Posterior cingulate gyrus (tissue), 11 donors: Measurements from ENCODE around the gene OPRL1.
"Not testable (repeated sequence)": the region's sequence is repeated elsewhere in the genome, so short reads cannot be mapped to it uniquely, and the experiment has no call there.

ENCODE experiments used
- DNase-seq, 10 donors: peaks; one replicate each; pipeline versions ENCODE4 v3.0.0 to v3.0.0-alpha.2; 2020 to 2021; ENCODE audit warnings: mixed read lengths in 3 of 10
- intact Hi-C: fragments of 100-400 bp; cut with DNase I; formaldehyde crosslinking; loops from one replicate; pipeline ENCODE4 v1.15.1; 2023

OPRL1 gene

GRCh38 chr20:64082820-64083377 is 3.0 kb downstream of the OPRL1 start:
- DNase-seq, result no peak
- intact Hi-C loops, result loop anchor here (1.0 kb wide), 1 partner anchor 37 kb away; no protein-coding TSS in a partner anchor

- peak; percentile 59 to 97 (median 80) for DNase-seq
- intact Hi-C loops, result loop anchor here (1.0 kb wide), 1 partner anchor 37 kb away; no protein-coding TSS in a partner anchor
Measured at GRCh38 chr20:64083378-64083803, 3.5 kb downstream of the OPRL1 start.

DNA sequence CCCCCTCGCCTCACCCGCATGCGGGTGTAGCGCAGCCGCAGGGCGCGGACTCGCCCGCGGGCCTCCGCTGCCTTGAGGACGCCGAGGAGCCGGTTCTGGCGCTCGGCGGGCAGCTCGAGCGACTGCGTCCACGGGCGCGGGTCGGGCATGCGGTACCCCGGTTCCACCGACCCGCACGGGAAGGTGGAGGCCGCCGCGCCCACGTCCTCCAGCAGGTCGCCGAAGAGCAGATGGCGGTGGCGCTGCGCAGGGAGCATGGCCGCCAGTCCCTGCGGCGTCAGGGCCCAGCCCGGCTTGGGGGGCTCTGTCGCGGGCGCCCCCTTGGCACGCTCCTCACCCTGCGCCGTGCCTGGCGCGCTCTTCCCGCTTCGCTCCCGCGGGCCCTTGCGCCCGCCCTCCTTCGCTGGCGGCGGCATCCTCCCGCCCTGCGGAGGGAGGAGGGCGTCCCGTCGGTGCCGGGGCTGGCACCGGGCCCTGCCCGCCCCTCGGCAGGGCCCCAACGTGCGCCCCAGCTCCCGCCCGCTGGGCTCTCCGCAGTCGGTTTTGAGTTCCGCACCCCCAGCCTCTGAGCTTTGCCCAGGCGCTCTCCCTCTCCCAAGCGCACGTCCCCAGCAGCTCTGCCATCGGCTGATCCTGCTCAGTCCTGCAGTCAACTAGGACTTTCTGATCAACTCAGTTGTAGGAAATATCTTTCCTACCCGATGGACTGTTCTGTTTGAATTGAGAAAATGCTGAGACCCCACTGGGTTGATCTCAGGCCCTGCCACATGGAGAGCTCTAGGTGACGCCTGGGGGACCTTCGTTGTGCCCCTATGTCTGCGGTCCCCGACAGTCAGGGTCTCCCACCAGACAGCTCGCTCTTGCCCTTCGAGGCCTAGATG is 4.2 kb downstream of the OPRL1 start, which contains the start of gene LKAAEAR1:
TSS of gene LKAAEAR1 (minus strand) at position 595 of the 881 bp plus-strand sequence. CDS start at position 416, 179 bp downstream.
- intact Hi-C loops, result loop anchor here (1.0 kb wide), 1 partner anchor 36 kb away; no protein-coding TSS in a partner anchor
- DNase-seq, result no peak

GRCh38 chr20:64084685-64085152 is 4.8 kb downstream of the OPRL1 start:
- DNase-seq, result no peak
- intact Hi-C loops, result no loop called here

- DNase-seq, result no peak
- intact Hi-C loops, result no loop called here
Measured at GRCh38 chr20:64086801-64087200, 6.9 kb downstream of the OPRL1 start.

GRCh38 chr20:64087226-64087825 is 7.4 kb downstream of the OPRL1 start:
- DNase-seq, intact Hi-C loops: not testable (repeated sequence)

DNA sequence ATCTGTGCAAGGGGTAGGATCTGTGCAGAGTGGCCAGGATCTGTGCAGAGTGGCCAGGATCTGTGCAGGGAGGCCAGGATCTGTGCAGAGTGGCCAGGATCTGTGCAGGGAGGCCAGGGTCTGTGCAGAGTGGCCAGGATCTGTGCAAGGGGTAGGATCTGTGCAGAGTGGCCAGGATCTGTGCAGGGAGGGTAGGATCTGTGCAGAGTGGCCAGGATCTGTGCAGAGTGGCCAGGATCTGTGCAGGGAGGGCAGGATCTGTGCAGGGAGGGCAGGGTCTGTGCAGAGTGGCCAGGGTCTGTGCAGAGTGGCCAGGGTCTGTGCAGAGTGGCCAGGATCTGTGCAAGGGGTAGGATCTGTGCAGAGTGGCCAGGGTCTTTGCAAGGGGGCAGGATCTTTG is 8.7 kb downstream of the OPRL1 start:
- DNase-seq, intact Hi-C loops: not testable (repeated sequence)

- intact Hi-C loops, result no loop called here
- DNase-seq, result peak in 8 of 10 donors; percentile 58 to 97 (median 80)
Measured at GRCh38 chr20:64090165-64090564, 10.3 kb downstream of the OPRL1 start.

DNA sequence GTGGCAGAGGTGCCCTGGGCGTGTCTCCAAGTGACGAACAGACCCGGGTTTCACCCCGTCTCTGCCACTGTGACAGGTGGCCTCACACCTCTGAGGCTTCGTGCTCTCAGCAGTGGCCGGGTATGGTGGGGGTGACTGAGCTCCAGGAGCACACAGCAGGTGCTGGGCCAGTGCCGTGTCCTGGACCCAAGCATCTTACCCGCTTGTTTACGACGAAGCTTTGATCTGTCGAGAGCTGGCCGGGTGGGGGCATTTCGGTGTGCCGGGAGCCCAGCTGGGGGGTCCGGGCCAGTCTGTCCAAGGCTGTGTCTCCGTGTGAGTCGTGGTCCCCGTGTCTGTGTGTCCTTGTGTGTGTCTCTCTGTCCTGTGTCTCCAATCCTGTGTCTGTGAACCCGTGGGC is 11.5 kb downstream of the OPRL1 start:
- intact Hi-C loops, result no loop called here
- no peak for DNase-seq

- DNase-seq, result peak in 7 of 10 donors; percentile 56 to 96 (median 69)
- intact Hi-C loops, result no loop called here
Measured at GRCh38 chr20:64091770-64092169, 11.9 kb downstream of the OPRL1 start.

DNA sequence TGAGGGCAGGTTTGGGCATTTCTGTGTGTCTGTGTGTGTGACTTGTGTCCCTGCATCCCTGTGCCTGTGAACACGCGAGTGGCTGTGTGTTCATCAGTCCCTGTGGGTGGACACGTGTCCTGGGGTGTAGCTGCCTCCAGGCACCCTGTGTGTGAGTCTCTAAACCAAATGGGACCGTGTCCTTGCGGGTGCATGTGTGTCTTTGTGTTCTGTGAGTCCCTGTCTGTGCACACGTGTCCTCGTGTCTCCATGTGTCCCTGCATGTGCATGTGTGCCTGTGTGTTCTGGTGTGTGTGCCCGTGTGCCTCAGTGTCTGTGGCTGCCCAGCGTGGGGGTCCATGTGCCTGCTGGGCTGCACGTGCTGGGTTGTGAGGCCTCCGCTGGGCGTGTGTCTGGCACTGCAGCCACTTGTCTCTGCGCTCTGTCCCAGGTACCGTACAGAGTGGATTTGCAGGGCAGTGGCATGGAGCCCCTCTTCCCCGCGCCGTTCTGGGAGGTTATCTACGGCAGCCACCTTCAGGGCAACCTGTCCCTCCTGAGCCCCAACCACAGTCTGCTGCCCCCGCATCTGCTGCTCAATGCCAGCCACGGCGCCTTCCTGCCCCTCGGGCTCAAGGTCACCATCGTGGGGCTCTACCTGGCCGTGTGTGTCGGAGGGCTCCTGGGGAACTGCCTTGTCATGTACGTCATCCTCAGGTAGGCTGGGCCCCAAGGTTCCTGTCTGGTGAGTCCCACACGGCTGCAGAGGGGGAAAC is 12.6 kb downstream of the OPRL1 start:
- peak in 3 of 10 donors; percentile 51 to 92 (median 76) for DNase-seq
- intact Hi-C loops, result no loop called here

GRCh38 chr20:64093013-64093503 is 13.2 kb downstream of the OPRL1 start:
- intact Hi-C loops, result no loop called here

GRCh38 chr20:64095455-64095854 is 15.6 kb downstream of the OPRL1 start:
- DNase-seq, result no peak
- intact Hi-C loops, result no loop called here

More at GRCh38 chr20:64093013-64093503, 13.2 kb downstream of the OPRL1 start:
- DNase-seq, result no peak

DNA sequence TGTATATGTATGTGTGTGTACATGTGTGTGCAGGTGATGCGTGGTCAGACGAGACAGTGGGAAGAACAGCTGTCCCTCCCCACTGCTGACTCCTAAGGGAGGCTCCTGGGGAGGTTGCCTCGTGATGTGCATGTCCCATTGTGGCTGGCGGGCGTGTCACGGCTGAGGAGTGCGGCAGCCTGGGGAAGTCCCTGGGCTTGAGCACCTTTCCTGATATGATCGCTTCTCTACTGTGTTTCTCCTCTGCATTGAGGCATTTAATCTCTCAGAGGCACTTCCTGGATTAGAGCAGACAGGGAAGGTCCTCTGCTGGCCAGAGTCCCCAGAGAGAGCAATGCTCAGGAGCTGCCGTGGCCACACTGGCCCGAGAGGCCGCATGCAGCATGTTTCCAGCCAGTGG is 16.0 kb downstream of the OPRL1 start:
- intact Hi-C loops, result no loop called here
- no peak for DNase-seq

- DNase-seq, result no peak
- intact Hi-C loops, result no loop called here
Measured at GRCh38 chr20:64096535-64096934, 16.7 kb downstream of the OPRL1 start.

- intact Hi-C loops, result no loop called here
- peak in 2 of 10 donors; percentile 58 to 83 for DNase-seq
Measured at GRCh38 chr20:64098471-64099013, 18.7 kb downstream of the OPRL1 start.

DNA sequence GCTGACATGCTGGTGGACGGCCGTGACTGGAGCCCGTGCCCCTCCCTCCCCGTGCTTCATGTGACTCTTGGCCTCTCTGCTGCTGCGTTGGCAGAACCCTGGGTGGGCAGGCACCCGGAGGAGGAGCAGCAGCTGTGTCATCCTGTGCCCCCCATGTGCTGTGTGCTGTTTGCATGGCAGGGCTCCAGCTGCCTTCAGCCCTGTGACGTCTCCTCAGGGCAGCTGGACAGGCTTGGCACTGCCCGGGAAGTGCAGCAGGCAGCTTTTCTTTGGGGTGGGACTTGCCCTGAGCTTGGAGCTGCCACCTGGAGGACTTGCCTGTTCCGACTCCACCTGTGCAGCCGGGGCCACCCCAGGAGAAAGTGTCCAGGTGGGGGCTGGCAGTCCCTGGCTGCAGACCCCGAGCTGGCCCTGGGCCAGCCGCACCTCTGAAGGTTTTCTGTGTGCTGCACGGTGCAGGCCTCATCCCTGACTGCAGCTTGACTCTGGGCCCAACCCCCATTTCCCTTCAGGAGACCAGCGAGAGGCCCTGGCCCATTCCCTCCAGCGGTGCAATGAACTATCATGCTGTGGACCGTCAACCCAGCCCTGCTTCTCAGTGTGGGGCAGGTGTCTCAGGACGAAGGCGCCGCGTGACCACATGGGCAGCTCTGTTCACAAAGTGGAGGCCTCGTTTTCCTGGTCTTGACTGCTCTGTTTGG is 19.4 kb downstream of the OPRL1 start:
- peak in 4 of 10 donors; percentile 45 to 92 (median 80) for DNase-seq
- intact Hi-C loops, result no loop called here

DNA sequence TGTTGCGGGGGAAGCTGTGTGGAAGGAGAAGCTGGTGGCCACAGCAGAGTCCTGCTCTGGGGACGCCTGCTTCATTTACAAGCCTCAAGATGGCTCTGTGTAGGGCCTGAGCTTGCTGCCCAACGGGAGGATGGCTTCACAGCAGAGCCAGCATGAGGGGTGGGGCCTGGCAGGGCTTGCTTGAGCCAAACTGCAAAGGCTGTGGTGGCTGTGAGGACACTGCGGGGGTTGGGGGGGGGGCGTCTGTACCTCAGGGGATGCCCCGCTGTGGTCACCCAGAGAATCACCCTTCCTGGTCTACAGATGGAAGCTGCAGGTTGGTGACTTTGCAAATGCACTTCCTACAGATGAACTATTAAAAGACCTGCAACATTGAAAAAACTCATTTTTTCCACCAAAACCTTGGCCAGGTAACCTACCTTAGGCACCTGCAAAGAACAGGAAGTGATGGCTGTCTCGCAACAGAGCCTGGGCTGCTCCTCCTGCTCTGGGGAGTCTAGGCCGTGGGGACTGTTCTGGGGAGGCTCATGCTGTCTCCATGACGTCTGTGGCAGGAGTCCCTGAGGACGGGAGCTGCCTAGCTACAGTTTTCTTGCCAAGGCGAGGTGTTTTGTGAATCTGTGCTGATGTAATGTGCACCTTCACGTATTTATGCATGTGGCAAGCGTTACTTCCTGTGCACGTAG is 20.1 kb downstream of the OPRL1 start:
- intact Hi-C loops, result no loop called here
- DNase-seq, result peak in 6 of 10 donors; percentile 14 to 88 (median 66)

DNA sequence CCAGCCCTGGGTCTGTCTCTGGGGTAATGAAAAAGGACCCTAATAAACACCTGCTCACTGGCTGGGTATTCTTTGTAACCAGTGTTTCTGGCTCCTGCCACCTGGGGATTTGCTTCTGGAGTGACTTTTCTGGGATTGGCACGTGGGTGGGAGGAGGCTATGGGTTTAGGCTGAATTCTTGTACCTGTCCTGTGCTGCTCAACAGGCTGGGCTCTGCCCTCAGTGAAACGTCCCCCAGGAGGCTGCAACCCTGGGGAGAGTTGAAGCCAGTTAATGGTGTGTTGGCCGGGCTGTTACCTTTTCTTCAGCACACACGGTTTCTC is 20.6 kb downstream of the OPRL1 start:
- DNase-seq, result peak in 2 of 10 donors; percentile 30 to 57

More for the DNA sequence above, 20.6 kb downstream of the OPRL1 start:
- intact Hi-C loops, result no loop called here
